DMS114 treated with DMSO at 0.1 percent for 48 hours (cell line): ENCODE results near the gene AGAP4.
"Not testable (repeated sequence)": the region's sequence is repeated elsewhere in the genome, so short reads cannot be mapped to it uniquely, and the experiment has no call there.

Source experiments
- DNase-seq: peaks from one replicate; lab custom pipeline; 2025; ENCODE audit not compliant: unreplicated experiment; lab: John Stamatoyannopoulos, UW

AGAP4 gene

GRCh38 chr10:45847400-45847799, at the start of gene AGAP4:
Gene AGAP4, minus strand, starts transcription at chr10:45847500. Its CDS starts 153 bp downstream, at chr10:45847347.
- DNase-seq = not testable (repeated sequence)

- DNase-seq = not testable (repeated sequence)
Measured at GRCh38 chr10:45890721-45891120, 43.4 kb upstream of the AGAP4 start.

- not testable (repeated sequence) for DNase-seq
Measured at GRCh38 chr10:45889539-45890230, 42.4 kb upstream of the AGAP4 start.

- not testable (repeated sequence) for DNase-seq
Measured at GRCh38 chr10:45882880-45883279, 35.6 kb upstream of the AGAP4 start.

GRCh38 chr10:45865404-45865803, 18.1 kb upstream of the AGAP4 start:
- not testable (repeated sequence) for DNase-seq

- not testable (repeated sequence) for DNase-seq
Measured at GRCh38 chr10:45864264-45864663, 17.0 kb upstream of the AGAP4 start.

GRCh38 chr10:45863632-45864031, 16.3 kb upstream of the AGAP4 start:
- not testable (repeated sequence) for DNase-seq

- not testable (repeated sequence) for DNase-seq
Measured at GRCh38 chr10:45857931-45858330, 10.6 kb upstream of the AGAP4 start.

- not testable (repeated sequence) for DNase-seq
Measured at GRCh38 chr10:45848467-45848866, 1.2 kb upstream of the AGAP4 start.

GRCh38 chr10:45822918-45823317, 24.4 kb downstream of the AGAP4 start:
- DNase-seq = not testable (repeated sequence)

GRCh38 chr10:45820107-45820830, 27.0 kb downstream of the AGAP4 start:
- DNase-seq = not testable (repeated sequence)

- no peak for DNase-seq
Measured at GRCh38 chr10:45819552-45819951, 27.7 kb downstream of the AGAP4 start.

- DNase-seq = no peak
Measured at GRCh38 chr10:45817912-45818311, 29.4 kb downstream of the AGAP4 start.

GRCh38 chr10:45817130-45817859, 30.0 kb downstream of the AGAP4 start:
- DNase-seq = no peak

GRCh38 chr10:45814146-45814545, 33.2 kb downstream of the AGAP4 start:
- DNase-seq = not testable (repeated sequence)

GRCh38 chr10:45812959-45813358, 34.3 kb downstream of the AGAP4 start:
- DNase-seq = not testable (repeated sequence)

GRCh38 chr10:45811075-45811474, 36.2 kb downstream of the AGAP4 start:
- DNase-seq = no peak

GRCh38 chr10:45809837-45810236, 37.5 kb downstream of the AGAP4 start:
- DNase-seq = no peak

GRCh38 chr10:45804996-45805395, 42.3 kb downstream of the AGAP4 start:
- DNase-seq = not testable (repeated sequence)

GRCh38 chr10:45803060-45804010, 44.0 kb downstream of the AGAP4 start:
- DNase-seq = not testable (repeated sequence)
